Testis (tissue), 2 donors: ENCODE data around the gene AMER1.

Experiments used
- POLR2A ChIP-seq: fragments of 450-650 bp; IDR thresholded peaks from one replicate; pipeline ENCODE4 v1.6.1; 2017; ENCODE audit warnings: antibody characterized with exemption, mild to moderate bottlenecking, moderate library complexity
- TF ChIP-seq, protein P1 (sequence below), 3 experiments: fragments of 450-650 bp in 2 of 3; fragments of 200-600 bp in 1 of 3; sonication (generic) in 1 of 3; IDR thresholded peaks; one replicate each; pipeline ENCODE4 v1.5.1; 2016 to 2019; ENCODE audit warnings: antibody characterized with exemption in 3 of 3, mild to moderate bottlenecking in 2 of 3, moderate library complexity in 1 of 3

DNA sequence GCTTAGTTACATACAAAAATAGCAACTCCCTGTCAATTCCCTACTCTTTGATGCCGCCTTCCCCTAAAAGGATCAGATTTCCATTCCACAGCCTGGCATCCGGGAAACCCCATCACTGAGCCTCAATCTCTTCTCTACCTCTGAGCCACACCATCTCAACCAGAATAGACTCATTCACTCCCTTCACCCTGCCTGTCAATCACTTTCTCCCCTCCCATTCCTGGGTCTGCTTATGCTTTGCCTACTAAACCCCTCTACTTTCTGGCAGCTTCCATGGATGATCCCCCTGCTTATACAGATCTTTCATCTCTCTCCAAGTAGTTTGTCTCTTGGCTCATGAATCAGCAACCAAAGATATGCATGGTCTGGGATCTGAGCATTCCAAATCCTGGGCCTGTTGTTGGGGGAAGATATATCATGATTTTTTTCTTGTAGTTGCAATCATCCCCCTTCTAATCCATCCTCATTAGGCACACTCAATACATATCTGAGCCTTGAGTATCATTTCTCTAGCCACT lies 2.6 kb downstream of the AMER1 start:
- TF ChIP-seq, protein P1, sequence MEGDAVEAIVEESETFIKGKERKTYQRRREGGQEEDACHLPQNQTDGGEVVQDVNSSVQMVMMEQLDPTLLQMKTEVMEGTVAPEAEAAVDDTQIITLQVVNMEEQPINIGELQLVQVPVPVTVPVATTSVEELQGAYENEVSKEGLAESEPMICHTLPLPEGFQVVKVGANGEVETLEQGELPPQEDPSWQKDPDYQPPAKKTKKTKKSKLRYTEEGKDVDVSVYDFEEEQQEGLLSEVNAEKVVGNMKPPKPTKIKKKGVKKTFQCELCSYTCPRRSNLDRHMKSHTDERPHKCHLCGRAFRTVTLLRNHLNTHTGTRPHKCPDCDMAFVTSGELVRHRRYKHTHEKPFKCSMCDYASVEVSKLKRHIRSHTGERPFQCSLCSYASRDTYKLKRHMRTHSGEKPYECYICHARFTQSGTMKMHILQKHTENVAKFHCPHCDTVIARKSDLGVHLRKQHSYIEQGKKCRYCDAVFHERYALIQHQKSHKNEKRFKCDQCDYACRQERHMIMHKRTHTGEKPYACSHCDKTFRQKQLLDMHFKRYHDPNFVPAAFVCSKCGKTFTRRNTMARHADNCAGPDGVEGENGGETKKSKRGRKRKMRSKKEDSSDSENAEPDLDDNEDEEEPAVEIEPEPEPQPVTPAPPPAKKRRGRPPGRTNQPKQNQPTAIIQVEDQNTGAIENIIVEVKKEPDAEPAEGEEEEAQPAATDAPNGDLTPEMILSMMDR (IDR thresholded peaks at IDR 0.05): no peak
- TF ChIP-seq POLR2A: no peak
